Breast epithelium (tissue), 3 donors: ENCODE data around the gene PRKG1.

Experiments
- POLR2AphosphoS5 ChIP-seq, 3 donors: sonication (generic); formaldehyde crosslinking; IDR thresholded peaks; one replicate each; pipeline ENCODE4 v1.6.1; 2017; ENCODE audit warnings: antibody characterized with exemption in 3 of 3
- TF ChIP-seq, protein P1 (sequence below), 3 donors: fragments of 450-650 bp; IDR thresholded peaks; one replicate each; pipeline ENCODE4 v1.5.1; 2016 to 2017; ENCODE audit warnings: antibody characterized with exemption in 3 of 3, mild to moderate bottlenecking in 3 of 3, moderate library complexity in 3 of 3

- TF ChIP-seq, protein P1, sequence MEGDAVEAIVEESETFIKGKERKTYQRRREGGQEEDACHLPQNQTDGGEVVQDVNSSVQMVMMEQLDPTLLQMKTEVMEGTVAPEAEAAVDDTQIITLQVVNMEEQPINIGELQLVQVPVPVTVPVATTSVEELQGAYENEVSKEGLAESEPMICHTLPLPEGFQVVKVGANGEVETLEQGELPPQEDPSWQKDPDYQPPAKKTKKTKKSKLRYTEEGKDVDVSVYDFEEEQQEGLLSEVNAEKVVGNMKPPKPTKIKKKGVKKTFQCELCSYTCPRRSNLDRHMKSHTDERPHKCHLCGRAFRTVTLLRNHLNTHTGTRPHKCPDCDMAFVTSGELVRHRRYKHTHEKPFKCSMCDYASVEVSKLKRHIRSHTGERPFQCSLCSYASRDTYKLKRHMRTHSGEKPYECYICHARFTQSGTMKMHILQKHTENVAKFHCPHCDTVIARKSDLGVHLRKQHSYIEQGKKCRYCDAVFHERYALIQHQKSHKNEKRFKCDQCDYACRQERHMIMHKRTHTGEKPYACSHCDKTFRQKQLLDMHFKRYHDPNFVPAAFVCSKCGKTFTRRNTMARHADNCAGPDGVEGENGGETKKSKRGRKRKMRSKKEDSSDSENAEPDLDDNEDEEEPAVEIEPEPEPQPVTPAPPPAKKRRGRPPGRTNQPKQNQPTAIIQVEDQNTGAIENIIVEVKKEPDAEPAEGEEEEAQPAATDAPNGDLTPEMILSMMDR (IDR thresholded peaks at IDR 0.05) = no peak
- TF ChIP-seq POLR2AphosphoS5 (IDR thresholded peaks at IDR 0.05) = no peak
These were observed 946.4 kb downstream of the PRKG1 start for GRCh38 chr10:52020702-52021101.
